ENCODE measurements around the gene MYL7.

Gene MYL7

GRCh38 chr7:44095781-44096180 lies 45.4 kb downstream of the MYL7 start:
- no peak overlapping the region for H3K4me3 Mint-ChIP-seq
- DNase-seq = no peak
- H3K9me3 Mint-ChIP-seq = no peaks in the 10 kb centered on the region
- H3K4me1 Mint-ChIP-seq = peaks cover 33% of the 10 kb centered on the region
- H3K27ac Mint-ChIP-seq = no peak overlapping the region
- ATAC-seq = no peak
- no peaks in the 10 kb centered on the region for H3K27me3 Mint-ChIP-seq

GRCh38 chr7:44094883-44095592 lies 46.1 kb downstream of the MYL7 start:
- Mint-ChIP-seq H3K9me3 (no peaks in the 10 kb centered on the region), H3K27ac (no peak overlapping the region), H3K27me3 (no peaks in the 10 kb centered on the region), H3K4me1 (peaks cover 33% of the 10 kb centered on the region), H3K4me3 (no peak overlapping the region)
- no peak for DNase-seq
- no peak for ATAC-seq

- DNase-seq = no peak
- Mint-ChIP-seq H3K4me3 (no peak overlapping the region), H3K4me1 (peaks cover 33% of the 10 kb centered on the region), H3K27ac (no peak overlapping the region), H3K27me3 (no peaks in the 10 kb centered on the region), H3K9me3 (no peaks in the 10 kb centered on the region)
- ATAC-seq = no peak
Measured at GRCh38 chr7:44094365-44094764, 46.8 kb downstream of the MYL7 start.

GRCh38 chr7:44093102-44093641 lies 48.0 kb downstream of the MYL7 start:
- ATAC-seq = no peak
- DNase-seq = no peak
- Mint-ChIP-seq H3K27me3 (no peaks in the 10 kb centered on the region), H3K9me3 (no peaks in the 10 kb centered on the region), H3K27ac (no peak overlapping the region), H3K4me3 (no peak overlapping the region), H3K4me1 (peaks cover 35% of the 10 kb centered on the region)
